Effector memory CD8-positive, alpha-beta T cell (primary cell): Measurements from ENCODE around the gene DYNLRB2.

Source experiments
- ATAC-seq: fragments of 150-1000 bp; cut with Tn5 transposase; replicated peaks from 2 replicates; pipeline ENCODE4 v1.10.0; 2021; ENCODE audit warnings: mild to moderate bottlenecking, moderate library complexity
- DNase-seq, 3 experiments: peaks; one replicate each; pipeline ENCODE4 v3.0.0; 2021
- H3K27ac Mint-ChIP-seq, 2 donors: one replicate each; pipeline ENCODE4 v1.8.0; 2022; ENCODE audit warnings: mild to moderate bottlenecking in 2 of 2, mixed read lengths in 2 of 2, moderate library complexity in 2 of 2
- H3K27me3 Mint-ChIP-seq, 2 donors: one replicate each; pipeline ENCODE4 v1.8.0; 2022; ENCODE audit warnings: mixed read lengths in 2 of 2
- H3K36me3 Mint-ChIP-seq: one replicate; pipeline ENCODE4 v1.8.0; 2022; ENCODE audit warnings: mild to moderate bottlenecking, moderate library complexity, mixed read lengths; ENCODE audit not compliant: insufficient read depth
- H3K4me1 Mint-ChIP-seq, 2 donors: one replicate each; pipeline ENCODE4 v1.8.0; 2022; ENCODE audit warnings: low read depth in 2 of 2, mixed read lengths in 2 of 2
- H3K4me3 Mint-ChIP-seq, 2 donors: one replicate each; pipeline ENCODE4 v1.8.0; 2022; ENCODE audit warnings: mild to moderate bottlenecking in 2 of 2, mixed read lengths in 2 of 2, moderate library complexity in 2 of 2
- H3K9me3 Mint-ChIP-seq, 2 donors: one replicate each; pipeline ENCODE4 v1.8.0; 2022; ENCODE audit warnings: mixed read lengths in 2 of 2

The DYNLRB2 gene

DNA sequence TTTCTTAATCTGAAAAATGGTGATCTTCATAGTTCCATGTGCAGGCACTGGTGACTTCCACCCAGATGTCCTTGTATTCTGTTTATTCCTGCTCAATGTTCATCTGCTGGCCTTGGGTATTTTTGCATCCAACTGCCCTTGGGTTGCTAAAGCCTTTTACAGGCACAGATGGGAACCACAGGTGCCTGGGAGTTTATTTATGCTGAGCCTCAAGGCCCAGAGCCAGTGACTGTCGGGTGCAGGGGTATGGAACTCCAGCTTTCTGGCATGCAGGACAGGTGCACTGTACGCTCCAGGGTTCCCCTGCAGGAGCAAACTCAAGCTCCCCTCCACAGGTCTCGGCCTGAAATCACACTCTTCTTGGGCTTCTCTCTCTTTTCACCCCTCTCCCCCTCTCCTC, 22.3 kb downstream of the DYNLRB2 start:
- H3K9me3 Mint-ChIP-seq = no peaks in the 10 kb centered on the region
- DNase-seq = no peak
- no peaks in the 10 kb centered on the region for H3K36me3 Mint-ChIP-seq
- H3K27me3 Mint-ChIP-seq = peaks cover 0 to 37% of the 10 kb centered on the region in 2 donors
- H3K4me1 Mint-ChIP-seq = peaks cover 8 to 15% of the 10 kb centered on the region in 2 donors
- no peak overlapping the region for H3K27ac Mint-ChIP-seq
- no peak overlapping the region for H3K4me3 Mint-ChIP-seq
- ATAC-seq = no peak

DNA sequence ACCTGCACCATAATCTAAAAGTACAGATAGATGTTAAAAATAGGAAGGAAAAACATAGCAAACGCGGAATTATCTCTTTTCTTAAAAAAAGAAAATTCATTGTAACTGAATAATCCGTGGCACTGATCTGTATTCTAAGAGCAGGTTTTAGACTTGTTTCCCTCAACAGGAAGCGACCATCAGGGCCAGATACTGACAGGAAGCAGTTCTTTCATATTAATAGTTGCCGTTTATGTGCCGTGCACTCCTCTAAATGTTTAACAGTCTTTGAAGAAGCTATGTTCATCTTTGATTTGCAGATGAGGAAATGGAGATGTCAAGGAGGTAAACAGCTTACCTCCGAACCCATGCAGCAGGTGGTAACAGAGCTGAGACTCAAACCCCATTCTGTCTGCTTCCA, 23.6 kb downstream of the DYNLRB2 start:
- Mint-ChIP-seq H3K4me1 (peaks cover 13 to 23% of the 10 kb centered on the region in 2 donors), H3K27ac (peak overlapping the region; percentile 42 to 63), H3K9me3 (no peaks in the 10 kb centered on the region), H3K36me3 (no peaks in the 10 kb centered on the region), H3K27me3 (peaks cover 0 to 37% of the 10 kb centered on the region in 2 donors), H3K4me3 (peak overlapping the region in 1 of 2 donors; percentile 36)
- peak; percentile 46 for ATAC-seq
- no peak for DNase-seq

- Mint-ChIP-seq H3K9me3 (peaks cover 0 to 3% of the 10 kb centered on the region in 2 donors), H3K4me3 (peak overlapping the region in 1 of 2 donors; percentile 55), H3K36me3 (no peaks in the 10 kb centered on the region), H3K4me1 (peaks cover 15 to 32% of the 10 kb centered on the region in 2 donors), H3K27ac (peak overlapping the region; percentile 1 to 25), H3K27me3 (no peaks in the 10 kb centered on the region)
- ATAC-seq = peak; percentile 92
- DNase-seq = peak; percentile 33 to 61 (median 40)
These were observed 28.8 kb downstream of the DYNLRB2 start for GRCh38 chr16:80569440-80570105.

DNA sequence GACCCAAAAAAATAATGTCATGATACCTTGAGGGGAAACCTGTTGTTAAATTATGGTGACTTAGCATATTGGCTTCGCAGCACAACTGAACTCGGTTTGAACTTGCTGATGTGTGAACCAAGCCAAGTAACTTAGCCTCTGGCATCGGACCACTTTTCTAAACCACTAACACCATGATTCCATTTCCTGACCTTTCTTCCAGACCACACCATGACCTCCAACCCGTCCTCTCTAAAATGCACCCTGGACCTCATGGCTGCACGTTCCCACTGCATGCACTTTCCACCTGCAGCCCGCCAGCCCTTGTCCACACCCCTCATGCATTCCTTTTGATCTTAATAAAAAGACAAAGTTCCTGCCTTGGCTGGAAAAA, 29.3 kb downstream of the DYNLRB2 start:
- Mint-ChIP-seq H3K4me3 (peak overlapping the region in 1 of 2 donors; percentile 55), H3K27me3 (no peaks in the 10 kb centered on the region), H3K9me3 (peaks cover 0 to 3% of the 10 kb centered on the region in 2 donors), H3K4me1 (peaks cover 12 to 27% of the 10 kb centered on the region in 2 donors), H3K36me3 (no peaks in the 10 kb centered on the region), H3K27ac (peak overlapping the region; percentile 1 to 25)
- ATAC-seq (peak; percentile 54), DNase-seq (peak in 1 of 3 experiments; percentile 3)

DNA sequence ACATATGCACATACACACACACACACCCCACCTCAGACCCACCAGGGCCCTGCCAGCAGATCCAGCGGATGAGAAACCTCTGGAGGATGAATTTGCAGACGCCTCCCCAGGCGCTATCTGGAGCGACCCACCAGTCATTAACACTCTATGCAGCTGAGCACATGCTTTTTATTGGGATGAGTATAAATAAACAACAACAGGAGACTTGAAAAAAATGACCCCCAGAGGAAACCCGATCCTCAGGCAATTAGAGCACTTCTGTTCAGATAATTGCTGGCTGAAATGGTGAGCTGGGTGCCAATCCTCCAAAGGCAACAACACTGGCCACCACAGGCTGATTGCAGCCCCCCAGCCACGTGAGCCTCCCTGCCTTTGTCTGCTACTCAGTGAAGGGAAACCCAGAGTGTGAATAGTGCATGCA, 32.9 kb downstream of the DYNLRB2 start:
- DNase-seq (no peak), ATAC-seq (no peak)
- Mint-ChIP-seq H3K4me1 (peaks cover 12 to 24% of the 10 kb centered on the region in 2 donors), H3K27me3 (no peaks in the 10 kb centered on the region), H3K36me3 (no peaks in the 10 kb centered on the region), H3K4me3 (no peak overlapping the region), H3K27ac (no peak overlapping the region), H3K9me3 (peaks cover 0 to 3% of the 10 kb centered on the region in 2 donors)

GRCh38 chr16:80576343-80576912, 35.6 kb downstream of the DYNLRB2 start:
- no peak for DNase-seq
- no peak for ATAC-seq
- Mint-ChIP-seq H3K4me3 (no peak overlapping the region), H3K4me1 (peaks cover 16 to 18% of the 10 kb centered on the region in 2 donors), H3K27me3 (no peaks in the 10 kb centered on the region), H3K36me3 (no peaks in the 10 kb centered on the region), H3K9me3 (peaks cover 0 to under 1% of the 10 kb centered on the region in 2 donors), H3K27ac (no peak overlapping the region)

GRCh38 chr16:80577485-80578280, 36.9 kb downstream of the DYNLRB2 start:
- DNase-seq = no peak
- Mint-ChIP-seq H3K4me1 (peaks cover 16 to 18% of the 10 kb centered on the region in 2 donors), H3K9me3 (no peaks in the 10 kb centered on the region), H3K4me3 (no peak overlapping the region), H3K36me3 (no peaks in the 10 kb centered on the region), H3K27me3 (no peaks in the 10 kb centered on the region), H3K27ac (no peak overlapping the region)
- ATAC-seq = no peak

DNA sequence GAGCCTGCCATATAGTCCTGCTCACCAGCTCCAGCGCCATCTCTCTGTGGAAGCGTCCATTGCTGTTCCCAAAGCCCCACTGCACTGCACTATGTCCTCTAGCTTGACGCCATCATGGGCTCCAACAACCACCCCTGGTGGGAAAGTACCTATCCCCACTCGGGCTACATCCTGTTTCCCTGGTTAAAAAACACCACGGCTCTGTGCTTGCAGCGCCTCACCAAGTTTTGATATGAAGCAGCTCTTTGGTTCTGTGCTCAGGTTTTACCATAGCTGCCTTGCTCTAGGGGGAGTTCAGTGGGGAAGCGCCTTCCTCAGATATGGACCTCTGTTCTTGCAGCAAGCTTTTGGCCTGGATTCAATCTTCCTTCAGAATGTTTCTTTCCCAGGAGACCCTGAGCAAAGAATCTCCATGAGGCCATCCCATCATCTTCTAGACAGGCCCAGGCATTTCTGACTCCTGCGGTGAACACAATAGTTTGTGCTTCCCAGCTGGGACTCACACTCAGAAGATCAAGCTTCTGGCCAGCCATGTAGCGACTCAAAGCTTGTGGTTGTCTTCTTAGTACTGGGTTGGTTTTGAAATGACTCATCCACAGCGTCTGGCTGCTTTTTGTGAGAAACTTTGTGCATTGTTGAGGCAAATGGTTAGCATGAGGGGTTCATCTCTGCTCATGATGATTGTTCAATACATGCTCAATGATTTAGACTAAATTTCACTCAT, 39.5 kb downstream of the DYNLRB2 start:
- no peaks in the 10 kb centered on the region for H3K36me3 Mint-ChIP-seq
- H3K27ac Mint-ChIP-seq = peak overlapping the region; percentile 55 to 86
- DNase-seq (peak; percentile 41 to 61 (median 45)), ATAC-seq (peak; percentile 86)
- peak overlapping the region; percentile 53 to 56 for H3K4me3 Mint-ChIP-seq
- peaks cover 18 to 20% of the 10 kb centered on the region in 2 donors for H3K4me1 Mint-ChIP-seq
- no peaks in the 10 kb centered on the region for H3K9me3 Mint-ChIP-seq
- H3K27me3 Mint-ChIP-seq = peaks cover 0 to 13% of the 10 kb centered on the region in 2 donors

GRCh38 chr16:80583466-80583865, 42.7 kb downstream of the DYNLRB2 start:
- no peak for DNase-seq
- H3K36me3 Mint-ChIP-seq = no peaks in the 10 kb centered on the region
- no peak overlapping the region for H3K27ac Mint-ChIP-seq
- H3K4me1 Mint-ChIP-seq = peaks cover 24 to 27% of the 10 kb centered on the region in 2 donors
- peaks cover 0 to 23% of the 10 kb centered on the region in 2 donors for H3K27me3 Mint-ChIP-seq
- ATAC-seq = no peak
- no peaks in the 10 kb centered on the region for H3K9me3 Mint-ChIP-seq
- no peak overlapping the region for H3K4me3 Mint-ChIP-seq

GRCh38 chr16:80585764-80586163, 45.0 kb downstream of the DYNLRB2 start:
- Mint-ChIP-seq H3K4me1 (peaks cover 18% of the 10 kb centered on the region in 2 donors), H3K4me3 (peak overlapping the region; percentile 10 to 46), H3K27me3 (peaks cover 0 to 23% of the 10 kb centered on the region in 2 donors), H3K27ac (no peak overlapping the region), H3K36me3 (no peaks in the 10 kb centered on the region), H3K9me3 (no peaks in the 10 kb centered on the region)
- DNase-seq (peak in 1 of 3 experiments; percentile 6), ATAC-seq (peak; percentile 88)

DNA sequence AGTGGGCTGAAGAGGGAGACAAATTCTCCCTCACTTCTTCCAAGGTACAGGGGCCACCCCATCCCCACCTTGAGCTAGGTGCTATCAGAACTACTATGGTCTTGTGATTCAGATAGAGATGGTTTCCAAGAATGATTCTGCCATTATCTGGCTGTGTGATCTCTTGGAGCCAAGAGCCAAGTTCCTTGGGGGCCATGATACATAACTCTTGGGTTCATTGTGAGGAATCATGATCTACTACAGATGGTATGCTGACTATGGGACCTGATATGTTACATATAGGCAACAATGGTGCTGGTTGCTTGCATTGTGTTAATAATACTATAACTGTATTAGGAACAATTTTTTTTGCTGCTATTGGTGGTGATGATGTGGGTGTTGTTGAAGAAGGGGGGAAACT, 45.7 kb downstream of the DYNLRB2 start:
- peak overlapping the region in 1 of 2 donors; percentile 46 for H3K4me3 Mint-ChIP-seq
- peaks cover 18 to 19% of the 10 kb centered on the region in 2 donors for H3K4me1 Mint-ChIP-seq
- H3K9me3 Mint-ChIP-seq = no peaks in the 10 kb centered on the region
- no peak for DNase-seq
- H3K36me3 Mint-ChIP-seq = peaks cover 5% of the 10 kb centered on the region
- no peak for ATAC-seq
- H3K27me3 Mint-ChIP-seq = peaks cover 0 to 23% of the 10 kb centered on the region in 2 donors
- H3K27ac Mint-ChIP-seq = no peak overlapping the region

DNA sequence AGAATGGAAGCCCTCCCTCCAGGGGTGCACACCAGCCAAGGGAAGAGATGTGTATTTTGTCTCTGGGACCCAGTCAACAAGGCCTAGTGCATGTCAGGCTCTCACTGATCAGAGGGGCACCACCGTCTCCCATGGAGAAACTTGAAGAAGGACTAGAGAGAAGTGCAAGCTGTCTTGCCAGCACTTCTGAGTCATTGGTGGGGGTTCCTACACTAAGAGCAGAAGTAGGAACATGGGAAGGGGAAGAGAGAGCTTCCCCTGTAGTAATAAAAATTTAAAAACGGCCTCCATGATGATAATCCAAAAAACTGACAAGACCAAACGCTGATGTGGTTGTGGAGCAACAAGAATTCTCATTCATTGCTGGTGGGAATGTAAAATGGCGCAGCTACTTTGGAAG, 46.3 kb downstream of the DYNLRB2 start:
- Mint-ChIP-seq H3K4me1 (peaks cover 21 to 23% of the 10 kb centered on the region in 2 donors), H3K27me3 (peaks cover under 1 to 23% of the 10 kb centered on the region in 2 donors)
- no peak for ATAC-seq

More for the DNA sequence above, 46.3 kb downstream of the DYNLRB2 start:
- no peak for DNase-seq
- Mint-ChIP-seq H3K36me3 (peaks cover 6% of the 10 kb centered on the region), H3K9me3 (no peaks in the 10 kb centered on the region), H3K4me3 (no peak overlapping the region), H3K27ac (no peak overlapping the region)
